Spleen (tissue), 7 donors: ENCODE results near the gene KIAA0825.

Experiments used
- CTCF ChIP-seq, 11 experiments: fragments of 200-600 bp in 7 of 11; fragments of 450-650 bp in 4 of 11; sonication (generic) in 4 of 11; IDR thresholded peaks in 8 of 11; conservative IDR thresholded peaks in 3 of 11; 1 replicate in 7 of 11; 2 replicates in 4 of 11; pipeline versions ENCODE4 v1.4.0 to v1.8.0; 2016 to 2021; ENCODE audit warnings: antibody characterized with exemption in 11 of 11, inconsistent platforms in 4 of 11, mild to moderate bottlenecking in 1 of 11
- POLR2A ChIP-seq, 3 donors: fragments of 450-650 bp; IDR thresholded peaks; one replicate each; pipeline ENCODE4 v1.5.1; 2017; ENCODE audit warnings: antibody characterized with exemption in 3 of 3, mild to moderate bottlenecking in 1 of 3
- POLR2AphosphoS5 ChIP-seq, 3 donors: sonication (generic); formaldehyde crosslinking; IDR thresholded peaks; one replicate each; pipeline ENCODE4 v1.5.1; 2017; ENCODE audit warnings: antibody characterized with exemption in 3 of 3
- donor health status: DM: no; HTN: no; CAD: no; lungs with moderate emphysema.
- donor health status: DM: no; HTN: no; CAD: no.
- donor health status: DM: no; HTN: no; CAD: no.

GRCh38 chr5:94433397-94434163, 184.8 kb downstream of the KIAA0825 start:
- no peak for TF ChIP-seq CTCF (IDR thresholded peaks at IDR 0.05 in 8 of 11, conservative IDR thresholded peaks at IDR 0.05 in 3 of 11)
- peak in 1 of 3 donors; percentile 42 for TF ChIP-seq POLR2AphosphoS5 (IDR thresholded peaks at IDR 0.05)
- TF ChIP-seq POLR2A (IDR thresholded peaks at IDR 0.05) = no peak
